Activated naive CD8-positive, alpha-beta T cell (primary cell): ENCODE measurements around the gene SHMT2.
"Not testable (repeated sequence)": the region's sequence is repeated elsewhere in the genome, so short reads cannot be mapped to it uniquely, and the experiment has no call there.

ENCODE experiments used
- H3K27ac Mint-ChIP-seq: one replicate; pipeline ENCODE4 v1.8.0; 2021; ENCODE audit warnings: mixed read lengths
- H3K27me3 Mint-ChIP-seq: one replicate; pipeline ENCODE4 v1.8.0; 2021; ENCODE audit warnings: mixed read lengths
- H3K36me3 Mint-ChIP-seq: one replicate; pipeline ENCODE4 v1.8.0; 2021; ENCODE audit warnings: mixed read lengths
- H3K4me1 Mint-ChIP-seq: one replicate; pipeline ENCODE4 v1.8.0; 2021; ENCODE audit warnings: low read depth, mixed read lengths
- H3K4me3 Mint-ChIP-seq: one replicate; pipeline ENCODE4 v1.8.0; 2021; ENCODE audit warnings: mild to moderate bottlenecking, mixed read lengths
- H3K9me3 Mint-ChIP-seq: one replicate; pipeline ENCODE4 v1.8.0; 2021; ENCODE audit warnings: low read depth, mixed read lengths

Gene SHMT2

DNA sequence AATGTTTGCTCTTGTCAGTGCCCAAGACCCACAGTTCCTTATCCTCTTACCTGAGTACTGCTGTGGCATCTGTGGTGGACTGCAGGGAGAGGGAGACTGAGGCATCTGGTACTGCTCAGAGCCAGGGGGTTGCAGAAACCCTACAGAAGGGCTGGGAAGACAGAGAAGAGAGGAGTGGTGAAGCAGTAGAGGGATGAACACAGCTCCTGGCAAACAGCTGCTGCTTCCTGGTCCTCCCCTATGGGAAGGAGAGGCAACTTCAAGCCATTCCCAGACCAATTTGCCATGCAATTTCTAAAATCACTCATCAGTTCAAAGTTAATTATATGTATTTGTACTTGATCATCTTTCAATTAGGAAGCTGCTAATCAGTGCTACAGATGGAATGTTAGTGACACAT lies 37.2 kb downstream of the SHMT2 start:
- Mint-ChIP-seq H3K36me3 (peaks cover 15% of the 10 kb centered on the region), H3K9me3 (no peaks in the 10 kb centered on the region), H3K4me3 (no peak overlapping the region), H3K27ac (peak overlapping the region; percentile 77), H3K4me1 (peaks cover 11% of the 10 kb centered on the region), H3K27me3 (no peaks in the 10 kb centered on the region)

DNA sequence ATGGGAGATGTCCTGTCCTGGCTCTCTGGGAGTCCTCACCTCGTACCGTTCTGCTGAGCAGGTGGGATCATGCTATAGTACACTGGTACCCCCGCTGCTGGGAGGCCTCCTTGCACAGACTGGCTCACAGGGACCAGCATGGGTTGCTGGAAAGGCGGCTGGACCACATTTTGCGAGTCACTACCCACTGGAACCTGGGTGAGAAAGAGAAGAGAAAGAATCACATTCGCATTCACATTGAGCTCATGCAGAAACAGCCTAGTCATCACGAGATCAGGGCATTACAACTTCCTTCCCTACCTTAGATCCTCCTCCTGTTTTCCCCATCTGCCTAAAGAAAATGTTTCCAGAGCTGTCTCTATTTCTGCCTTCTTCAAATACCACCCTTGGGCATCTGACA lies 38.8 kb downstream of the SHMT2 start:
- H3K27ac Mint-ChIP-seq = peak overlapping the region; percentile 71

DNA sequence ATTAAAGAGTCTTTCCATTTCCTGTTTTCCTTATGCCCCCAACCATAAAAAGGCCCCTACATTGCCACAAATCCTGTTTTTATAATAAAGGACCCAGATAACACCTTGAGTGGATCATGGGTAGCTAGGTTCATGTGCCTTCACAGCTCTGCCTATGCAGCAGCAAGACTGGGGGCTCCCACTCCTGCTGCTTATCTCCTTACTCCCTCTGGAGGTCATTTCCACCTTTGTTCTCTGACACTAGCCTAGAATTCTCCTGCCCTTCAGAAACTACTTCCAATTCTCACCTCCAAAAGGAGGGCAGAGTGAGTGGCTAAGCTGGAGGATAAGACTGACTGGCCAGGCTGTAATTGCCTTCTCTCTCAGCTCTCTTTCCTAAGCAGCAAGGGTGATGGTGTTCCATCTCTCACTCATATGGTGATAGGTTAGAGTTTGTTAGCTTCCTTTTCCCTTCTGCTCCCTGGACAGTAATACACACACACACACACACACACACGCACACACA lies 41.5 kb downstream of the SHMT2 start:
- Mint-ChIP-seq H3K36me3 (peaks cover 17% of the 10 kb centered on the region), H3K27me3 (no peaks in the 10 kb centered on the region), H3K4me1 (peaks cover 6% of the 10 kb centered on the region), H3K9me3 (no peaks in the 10 kb centered on the region), H3K27ac (peak overlapping the region; percentile 30), H3K4me3 (no peak overlapping the region)

More for the DNA sequence above, 38.8 kb downstream of the SHMT2 start:
- Mint-ChIP-seq H3K4me3 (no peak overlapping the region), H3K9me3 (no peaks in the 10 kb centered on the region), H3K36me3 (peaks cover 12% of the 10 kb centered on the region), H3K27me3 (no peaks in the 10 kb centered on the region), H3K4me1 (peaks cover 11% of the 10 kb centered on the region)

DNA sequence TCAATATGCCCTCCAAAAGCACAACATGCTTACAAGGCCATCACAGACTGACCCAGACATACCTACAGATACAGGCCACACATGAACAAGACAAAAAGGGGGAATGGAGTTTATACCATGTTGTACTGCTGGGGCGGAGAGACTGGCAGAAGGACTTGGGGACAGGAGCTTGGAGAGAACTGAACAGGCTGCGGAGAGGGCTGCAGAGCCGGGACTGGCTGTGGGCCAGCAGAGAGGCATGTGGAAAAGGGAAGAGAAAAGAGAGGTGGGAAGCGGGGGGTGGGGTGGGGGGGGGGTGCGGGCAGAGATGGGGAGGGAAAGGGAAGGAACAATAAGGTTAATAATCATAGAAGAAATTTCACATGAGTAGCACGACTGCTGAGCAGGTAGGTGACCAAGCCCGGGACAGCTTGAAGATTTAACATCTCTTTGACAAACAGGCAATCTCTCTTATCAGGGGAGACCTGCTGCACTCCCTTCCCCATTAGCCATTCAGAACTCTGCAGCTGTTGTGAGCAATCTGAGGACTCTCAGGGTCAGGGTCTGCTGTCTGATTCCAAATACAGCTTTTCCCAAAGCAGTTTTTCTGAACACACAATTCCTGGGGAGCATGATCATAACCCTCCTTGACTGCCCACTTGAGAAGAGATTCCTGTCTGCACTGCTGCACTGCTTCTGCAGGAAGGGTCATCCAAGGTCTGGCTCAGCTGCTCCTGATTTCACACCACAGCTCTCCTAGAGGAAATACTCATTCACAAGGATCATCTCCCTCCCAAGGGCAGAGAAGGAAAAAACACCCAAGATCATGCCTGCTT lies 43.0 kb downstream of the SHMT2 start:
- H3K4me1 Mint-ChIP-seq = peaks cover 6% of the 10 kb centered on the region
- no peak overlapping the region for H3K27ac Mint-ChIP-seq
- peaks cover 16% of the 10 kb centered on the region for H3K36me3 Mint-ChIP-seq
- H3K4me3 Mint-ChIP-seq = no peak overlapping the region
- no peaks in the 10 kb centered on the region for H3K27me3 Mint-ChIP-seq
- H3K9me3 Mint-ChIP-seq = no peaks in the 10 kb centered on the region

DNA sequence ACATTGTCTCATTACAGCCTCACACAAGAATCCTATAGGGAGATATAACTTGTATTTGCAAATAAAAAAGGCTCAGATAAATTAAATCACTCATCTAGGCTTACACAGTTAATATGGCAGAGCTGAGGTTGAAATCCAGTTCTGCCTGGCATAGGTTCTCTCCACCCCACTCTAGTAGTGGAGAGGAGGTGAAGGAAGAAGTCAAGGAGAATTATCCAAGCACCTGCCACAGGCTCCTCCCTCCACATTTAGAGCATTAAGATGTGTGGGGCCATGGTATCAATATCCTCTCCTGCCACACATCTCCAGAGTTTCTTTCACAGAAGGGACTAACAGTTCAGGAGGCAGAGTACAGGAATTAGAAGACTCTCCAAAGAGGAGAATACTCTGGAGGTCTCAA lies 44.0 kb downstream of the SHMT2 start:
- peaks cover 3% of the 10 kb centered on the region for H3K4me1 Mint-ChIP-seq
- H3K27me3 Mint-ChIP-seq = no peaks in the 10 kb centered on the region
- H3K4me3 Mint-ChIP-seq = no peak overlapping the region
- no peak overlapping the region for H3K27ac Mint-ChIP-seq
- H3K9me3 Mint-ChIP-seq = no peaks in the 10 kb centered on the region
- peaks cover 22% of the 10 kb centered on the region for H3K36me3 Mint-ChIP-seq

DNA sequence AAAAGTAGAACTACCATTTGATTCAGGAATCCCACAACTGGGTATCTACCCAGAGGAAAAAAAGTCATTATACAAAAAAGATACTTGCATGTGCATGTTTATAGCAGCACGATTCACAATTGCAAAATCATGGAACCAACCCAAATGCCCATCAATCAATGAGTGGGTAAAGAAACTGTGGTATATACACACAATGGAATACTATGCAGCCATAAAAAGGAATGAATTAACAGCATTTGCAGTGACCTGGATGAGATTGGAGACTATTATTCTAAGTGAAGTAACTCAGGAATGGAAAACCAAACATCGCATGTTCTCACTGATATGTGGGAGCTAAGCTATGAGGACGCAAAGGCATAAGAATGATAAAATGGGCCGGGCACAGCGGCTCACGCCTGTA lies 46.7 kb downstream of the SHMT2 start:
- not testable (repeated sequence) for H3K9me3 Mint-ChIP-seq, H3K4me3 Mint-ChIP-seq
- peaks cover 23% of the 10 kb centered on the region for H3K36me3 Mint-ChIP-seq

DNA sequence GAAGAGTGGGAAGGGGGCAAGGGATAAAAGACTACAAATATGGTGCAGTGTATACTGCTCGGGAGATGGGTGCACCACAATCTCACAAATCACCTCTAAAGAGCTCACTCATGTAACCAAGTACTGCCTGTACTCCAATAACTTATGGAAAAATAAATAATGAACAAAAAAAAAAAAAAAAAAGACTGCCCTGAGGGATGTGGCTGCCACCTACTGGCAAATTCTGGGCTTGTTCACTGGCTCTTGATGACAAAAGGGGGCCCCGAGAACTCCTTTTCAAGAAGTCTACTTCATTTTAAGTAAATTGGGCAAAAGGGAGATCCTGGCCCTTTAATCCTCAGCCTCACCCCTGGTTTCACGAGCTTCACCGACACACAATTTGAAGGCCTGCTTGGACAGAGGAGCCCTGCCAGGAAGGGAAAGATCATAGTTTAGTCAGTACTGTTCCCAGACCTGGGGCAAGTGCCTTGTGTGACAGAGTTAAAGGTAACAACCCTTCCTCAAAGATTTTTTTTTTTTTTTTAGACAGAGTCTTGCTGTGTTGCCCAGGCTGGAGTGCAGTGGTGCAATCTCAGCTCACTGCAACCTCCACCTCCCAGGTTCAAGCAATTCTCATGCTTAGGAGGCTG lies 47.5 kb downstream of the SHMT2 start:
- peaks cover 22% of the 10 kb centered on the region for H3K4me1 Mint-ChIP-seq
- no peaks in the 10 kb centered on the region for H3K27me3 Mint-ChIP-seq
- H3K36me3 Mint-ChIP-seq = peaks cover 22% of the 10 kb centered on the region
- no peaks in the 10 kb centered on the region for H3K9me3 Mint-ChIP-seq
- no peak overlapping the region for H3K27ac Mint-ChIP-seq
- no peak overlapping the region for H3K4me3 Mint-ChIP-seq

More for the DNA sequence above, 46.7 kb downstream of the SHMT2 start:
- H3K27me3 Mint-ChIP-seq, H3K27ac Mint-ChIP-seq: not testable (repeated sequence)
- peaks cover 23% of the 10 kb centered on the region for H3K4me1 Mint-ChIP-seq

DNA sequence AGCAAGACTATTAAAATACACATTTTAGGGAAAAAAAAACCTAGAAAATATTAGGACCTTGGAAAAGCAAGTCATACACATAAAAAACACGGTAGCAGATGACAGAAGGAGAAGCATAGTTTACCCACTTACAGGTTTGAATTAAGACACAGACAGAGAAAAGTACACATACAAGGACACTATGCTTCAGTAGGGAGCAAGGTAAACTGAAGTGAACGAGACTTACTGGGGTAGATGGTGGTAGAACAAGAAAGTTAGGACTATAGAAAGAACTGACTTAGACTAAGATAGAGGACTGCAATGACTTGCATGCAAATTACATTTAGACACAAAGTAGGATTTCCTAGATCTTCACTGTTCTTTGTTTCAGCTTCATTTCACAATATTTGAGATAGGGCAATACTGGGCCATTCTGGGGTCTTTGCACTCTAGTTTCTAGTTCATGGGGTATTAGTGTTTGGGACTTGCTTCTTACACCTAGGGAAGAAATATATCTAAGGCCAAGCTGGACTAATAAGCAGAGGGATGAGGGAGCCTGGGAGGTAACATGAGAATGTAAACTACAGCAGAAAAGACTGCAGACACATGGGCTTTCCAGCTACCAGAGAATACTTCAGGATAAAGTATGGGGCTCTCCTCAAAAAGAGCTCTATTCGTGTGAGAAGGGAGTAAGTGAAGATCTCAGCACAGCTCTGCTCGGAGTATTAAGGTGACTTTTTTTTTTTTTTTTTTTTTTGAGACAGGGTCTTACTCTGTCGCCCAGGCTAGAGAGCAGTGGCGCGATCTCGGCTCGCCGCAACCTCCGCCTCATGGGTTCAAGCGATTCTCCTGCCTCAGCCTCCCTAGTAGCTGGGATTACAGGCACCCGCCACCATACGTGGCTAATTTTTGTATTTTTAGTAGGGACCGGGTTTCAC lies 49.2 kb downstream of the SHMT2 start:
- Mint-ChIP-seq H3K27ac (peak overlapping the region; percentile 35), H3K4me1 (peaks cover 22% of the 10 kb centered on the region), H3K27me3 (no peaks in the 10 kb centered on the region), H3K9me3 (no peaks in the 10 kb centered on the region), H3K36me3 (peaks cover 20% of the 10 kb centered on the region), H3K4me3 (no peak overlapping the region)

DNA sequence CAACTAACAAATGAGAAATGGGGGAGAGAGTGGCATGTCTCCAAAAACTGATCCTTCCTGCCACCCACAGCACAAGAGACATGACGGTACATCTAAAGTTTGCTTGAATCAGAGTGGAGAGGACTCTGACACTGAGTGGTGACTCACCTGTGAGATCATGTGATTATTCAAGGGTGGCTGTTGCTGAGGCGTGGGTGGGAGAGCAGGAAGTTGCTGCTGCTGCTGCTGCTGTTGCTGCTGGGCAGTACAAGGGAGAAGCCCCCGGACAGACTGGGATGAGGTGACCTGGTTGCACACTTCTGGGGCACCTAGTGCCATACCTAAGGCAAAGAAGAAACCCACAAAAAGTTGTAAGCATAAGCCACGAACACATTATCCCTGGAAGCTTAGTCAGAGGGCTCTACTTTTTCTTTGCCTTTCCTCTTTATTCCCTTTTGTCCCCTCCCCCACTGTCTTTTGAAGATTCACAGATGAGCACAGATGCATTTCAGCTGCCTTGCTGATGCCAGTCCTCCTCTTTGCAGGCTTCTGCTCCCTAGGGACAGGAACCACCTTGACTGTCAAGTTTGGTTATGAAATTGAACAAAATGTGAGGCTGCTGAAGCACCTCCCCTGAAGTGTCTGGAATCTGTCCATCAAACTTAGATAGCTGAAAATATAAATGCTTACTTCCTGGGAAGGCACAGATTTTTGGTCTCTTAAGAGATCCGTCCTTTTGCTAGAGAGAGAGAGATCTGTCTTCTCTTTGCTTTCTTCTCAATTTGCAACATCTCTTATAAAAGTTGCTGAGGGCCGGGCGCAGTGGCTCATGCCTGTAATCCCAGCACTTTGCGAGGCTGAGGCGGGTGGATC lies 50.9 kb downstream of the SHMT2 start:
- Mint-ChIP-seq H3K36me3 (peaks cover 16% of the 10 kb centered on the region), H3K27me3 (no peaks in the 10 kb centered on the region), H3K27ac (peak overlapping the region; percentile 97), H3K4me3 (peak overlapping the region; percentile 80), H3K4me1 (peaks cover 22% of the 10 kb centered on the region), H3K9me3 (no peaks in the 10 kb centered on the region)

DNA sequence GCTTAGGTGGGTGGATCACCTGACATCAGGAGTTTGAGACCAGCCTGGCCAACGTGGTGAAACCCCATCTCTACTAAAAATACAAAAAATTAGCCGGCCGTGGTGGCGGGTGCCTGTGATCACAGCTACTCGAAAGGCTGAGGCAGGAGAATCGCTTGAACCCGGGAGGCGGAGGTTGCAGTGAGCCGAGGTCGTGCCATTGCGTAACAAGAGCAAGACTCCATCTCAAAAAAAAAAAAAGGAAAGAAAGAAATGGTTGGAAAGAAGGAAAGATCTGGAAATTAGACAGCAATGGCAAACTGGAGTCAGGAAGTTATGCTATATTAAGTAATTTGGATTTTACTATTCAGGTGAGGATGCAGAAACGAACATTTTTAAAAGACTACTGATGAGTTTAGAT lies 52.6 kb downstream of the SHMT2 start:
- H3K27me3 Mint-ChIP-seq, H3K9me3 Mint-ChIP-seq, H3K4me3 Mint-ChIP-seq: not testable (repeated sequence)
- Mint-ChIP-seq H3K36me3 (peaks cover 15% of the 10 kb centered on the region), H3K27ac (peak overlapping the region; percentile 13), H3K4me1 (peaks cover 22% of the 10 kb centered on the region)
